ENCODE measurements around the gene ZXDC.

ZXDC gene

GRCh38 chr3:126435456-126436315 is 40.0 kb downstream of the ZXDC start:
- Histone ChIP-seq H3K27ac (no peak overlapping the region), H3K27me3 (ENCODE audit: insufficient read depth, low read depth, severe bottlenecking) (no peaks in the 10 kb centered on the region), H3K4me3 (ENCODE audit: low read depth, low read length) (no peak overlapping the region), H3K9me3 (ENCODE audit: severe bottlenecking) (no peaks in the 10 kb centered on the region), H3K36me3 (peaks cover 21% of the 10 kb centered on the region)
- TF ChIP-seq CTCF (IDR thresholded peaks at IDR 0.05; ENCODE audit: low read depth, low read length) = no peak
- no peak for DNase-seq

- H3K9me3 ChIP-seq (ENCODE audit: severe bottlenecking) = no peaks in the 10 kb centered on the region
- no peaks in the 10 kb centered on the region for H3K27me3 ChIP-seq (ENCODE audit: insufficient read depth, low read depth, severe bottlenecking)
- no peak overlapping the region for H3K4me3 ChIP-seq (ENCODE audit: low read depth, low read length)
- no peak for DNase-seq
- peaks cover 17% of the 10 kb centered on the region for H3K36me3 ChIP-seq
- H3K27ac ChIP-seq = no peak overlapping the region
- no peak for TF ChIP-seq CTCF (IDR thresholded peaks at IDR 0.05; ENCODE audit: low read depth, low read length)
Observed at GRCh38 chr3:126434931-126435411, 40.7 kb downstream of the ZXDC start.

- H3K36me3 ChIP-seq = peaks cover 16% of the 10 kb centered on the region
- no peak for DNase-seq
- H3K27ac ChIP-seq = no peak overlapping the region
- no peaks in the 10 kb centered on the region for H3K27me3 ChIP-seq (ENCODE audit: insufficient read depth, low read depth, severe bottlenecking)
- no peak for TF ChIP-seq CTCF (IDR thresholded peaks at IDR 0.05; ENCODE audit: low read depth, low read length)
- H3K9me3 ChIP-seq (ENCODE audit: severe bottlenecking) = no peaks in the 10 kb centered on the region
- H3K4me3 ChIP-seq (ENCODE audit: low read depth, low read length) = no peak overlapping the region
Observed at GRCh38 chr3:126434264-126434590, 41.5 kb downstream of the ZXDC start.

- no peak for DNase-seq
- no peak overlapping the region for H3K27ac ChIP-seq
- H3K27me3 ChIP-seq (ENCODE audit: insufficient read depth, low read depth, severe bottlenecking) = no peaks in the 10 kb centered on the region
- TF ChIP-seq CTCF (IDR thresholded peaks at IDR 0.05; ENCODE audit: low read depth, low read length) = no peak
- H3K4me3 ChIP-seq (ENCODE audit: low read depth, low read length) = no peak overlapping the region
- peaks cover 12% of the 10 kb centered on the region for H3K36me3 ChIP-seq
- no peaks in the 10 kb centered on the region for H3K9me3 ChIP-seq (ENCODE audit: severe bottlenecking)
Observed at GRCh38 chr3:126433496-126434263, 42.0 kb downstream of the ZXDC start.

- Histone ChIP-seq H3K4me3 (ENCODE audit: low read depth, low read length) (no peak overlapping the region), H3K27ac (no peak overlapping the region), H3K27me3 (ENCODE audit: insufficient read depth, low read depth, severe bottlenecking) (no peaks in the 10 kb centered on the region), H3K9me3 (ENCODE audit: severe bottlenecking) (no peaks in the 10 kb centered on the region), H3K36me3 (peaks cover 6% of the 10 kb centered on the region)
- no peak for DNase-seq
- no peak for TF ChIP-seq CTCF (IDR thresholded peaks at IDR 0.05; ENCODE audit: low read depth, low read length)
Observed at GRCh38 chr3:126433105-126433430, 42.6 kb downstream of the ZXDC start.
